Esophagus muscularis mucosa (tissue), 4 donors: ENCODE measurements around the gene GALNT1. TPM values are rescaled to one million over a fixed set of nuclear protein-coding genes. Genes with fewer than 3 reads are reported as not detected.
A peak's percentile ranks its signal among the peaks of the same experiment; 100 is the strongest.

ENCODE experiments used
- DNase-seq: peaks from one replicate; pipeline ENCODE4 v3.0.0-alpha.2; 2017; ENCODE audit errors: extremely low spot score
- H3K27ac ChIP-seq, 4 donors: fragments of 200-600 bp; sonication (generic); replicated peaks in 1 of 4; 1 replicate in 3 of 4; 2 replicates in 1 of 4; pipeline ENCODE4 v1.5.1; 2016 to 2019; ENCODE audit warnings: mild to moderate bottlenecking in 1 of 4
- H3K27me3 ChIP-seq, 4 donors: fragments of 200-600 bp; sonication (generic); one replicate each; pipeline versions ENCODE4 v1.5.1 to v1.6.0; 2016 to 2019
- H3K36me3 ChIP-seq, 4 donors: fragments of 200-600 bp; sonication (generic); one replicate each; pipeline ENCODE4 v1.5.1; 2016 to 2019
- H3K4me1 ChIP-seq, 4 donors: fragments of 200-600 bp; sonication (generic); one replicate each; pipeline ENCODE4 v1.5.1; 2016 to 2019
- H3K4me3 ChIP-seq, 4 donors: fragments of 200-600 bp; sonication (generic); 1 replicate in 2 of 4; 2 replicates in 2 of 4; pipeline ENCODE4 v1.5.1; 2016 to 2019; ENCODE audit warnings: mild to moderate bottlenecking in 4 of 4, moderate library complexity in 1 of 4
- H3K9me3 ChIP-seq, 4 donors: fragments of 200-600 bp; sonication (generic); 1 replicate in 3 of 4; 2 replicates in 1 of 4; pipeline ENCODE4 v1.5.1; 2016 to 2019
- EP300 ChIP-seq: sonication (generic); formaldehyde crosslinking; IDR thresholded peaks from one replicate; pipeline ENCODE4 v1.6.1; 2017; ENCODE audit warnings: antibody characterized with exemption
- POLR2A ChIP-seq: fragments of 450-650 bp; IDR thresholded peaks from one replicate; pipeline ENCODE4 v1.6.1; 2017; ENCODE audit warnings: antibody characterized with exemption, moderate library complexity, mild to moderate bottlenecking, low read depth
- POLR2AphosphoS5 ChIP-seq, 2 donors: sonication (generic); formaldehyde crosslinking; IDR thresholded peaks; one replicate each; pipeline ENCODE4 v1.6.1; 2017; ENCODE audit warnings: antibody characterized with exemption in 2 of 2
- WGBS: methylation state at CpG from one replicate; pipeline ENCODE4 v1.1.5; 2018; 5-methylcytosine and 5-hydroxymethylcytosine counted together
- intact Hi-C: fragments of 100-400 bp; cut with DNase I; formaldehyde crosslinking; loops from one replicate; pipeline ENCODE4 v1.15.1; 2023
- total RNA-seq, 4 donors: library from RNA; depleted of rRNA; stranded (reverse); fragments of >200 nt; gene quantifications; one replicate each; pipeline versions ENCODE4 v1.1.0 to v1.2.1, GENCODE V29; 2016
- TF ChIP-seq, protein P1 (sequence below), 3 experiments: fragments of 200-600 bp in 2 of 3; fragments of 450-650 bp in 1 of 3; sonication (generic) in 2 of 3; IDR thresholded peaks; one replicate each; pipeline ENCODE4 v1.5.1; 2017 to 2019; ENCODE audit warnings: antibody characterized with exemption in 3 of 3, mild to moderate bottlenecking in 2 of 3, moderate library complexity in 1 of 3

GALNT1 gene
- total RNA-seq, 4 donors from 2014 or later: 26.4 to 34.5 (median 31.6) TPM

- Histone ChIP-seq H3K9me3 (no peaks in the 10 kb centered on the region), H3K4me3 (no peak overlapping the region), H3K4me1 (peaks cover 5 to 12% (median 9%) of the 10 kb centered on the region in 4 donors), H3K27me3 (no peaks in the 10 kb centered on the region), H3K27ac (no peak overlapping the region), H3K36me3 (no peaks in the 10 kb centered on the region)
- 95% methylated on average over 7 of the region's 8 CpGs for WGBS
- DNase-seq: no peak
- TF ChIP-seq EP300 (no peak), POLR2A (no peak), POLR2AphosphoS5 (IDR thresholded peaks at IDR 0.05) (no peak)
- TF ChIP-seq, protein P1, sequence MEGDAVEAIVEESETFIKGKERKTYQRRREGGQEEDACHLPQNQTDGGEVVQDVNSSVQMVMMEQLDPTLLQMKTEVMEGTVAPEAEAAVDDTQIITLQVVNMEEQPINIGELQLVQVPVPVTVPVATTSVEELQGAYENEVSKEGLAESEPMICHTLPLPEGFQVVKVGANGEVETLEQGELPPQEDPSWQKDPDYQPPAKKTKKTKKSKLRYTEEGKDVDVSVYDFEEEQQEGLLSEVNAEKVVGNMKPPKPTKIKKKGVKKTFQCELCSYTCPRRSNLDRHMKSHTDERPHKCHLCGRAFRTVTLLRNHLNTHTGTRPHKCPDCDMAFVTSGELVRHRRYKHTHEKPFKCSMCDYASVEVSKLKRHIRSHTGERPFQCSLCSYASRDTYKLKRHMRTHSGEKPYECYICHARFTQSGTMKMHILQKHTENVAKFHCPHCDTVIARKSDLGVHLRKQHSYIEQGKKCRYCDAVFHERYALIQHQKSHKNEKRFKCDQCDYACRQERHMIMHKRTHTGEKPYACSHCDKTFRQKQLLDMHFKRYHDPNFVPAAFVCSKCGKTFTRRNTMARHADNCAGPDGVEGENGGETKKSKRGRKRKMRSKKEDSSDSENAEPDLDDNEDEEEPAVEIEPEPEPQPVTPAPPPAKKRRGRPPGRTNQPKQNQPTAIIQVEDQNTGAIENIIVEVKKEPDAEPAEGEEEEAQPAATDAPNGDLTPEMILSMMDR (IDR thresholded peaks at IDR 0.05): no peak
- intact Hi-C loops: no loop called here
Measured at GRCh38 chr18:35577045-35577848, 4.3 kb upstream of the GALNT1 start.

GRCh38 chr18:35578481-35578880 is 3.1 kb upstream of the GALNT1 start:
- intact Hi-C loops: no loop called here
- no peak overlapping the region for H3K4me3 ChIP-seq
- DNase-seq: no peak
- no peaks in the 10 kb centered on the region for H3K27me3 ChIP-seq
- peaks cover 15 to 25% (median 21%) of the 10 kb centered on the region in 4 donors for H3K4me1 ChIP-seq
- TF ChIP-seq POLR2AphosphoS5 (IDR thresholded peaks at IDR 0.05): no peak
- TF ChIP-seq, protein P1 (IDR thresholded peaks at IDR 0.05): no peak
- no peak for TF ChIP-seq POLR2A
- no peak for TF ChIP-seq EP300
- H3K36me3 ChIP-seq: no peaks in the 10 kb centered on the region
- H3K9me3 ChIP-seq: no peaks in the 10 kb centered on the region
- 68% methylated on average over 1 of the region's 1 CpG for WGBS
- no peak overlapping the region for H3K27ac ChIP-seq

- peaks cover 18 to 29% (median 26%) of the 10 kb centered on the region in 4 donors for H3K4me1 ChIP-seq
- intact Hi-C loops: no loop called here
- H3K27me3 ChIP-seq: no peaks in the 10 kb centered on the region
- no peak for TF ChIP-seq POLR2A
- no peak for TF ChIP-seq EP300
- TF ChIP-seq POLR2AphosphoS5 (IDR thresholded peaks at IDR 0.05): no peak
- TF ChIP-seq, protein P1 (IDR thresholded peaks at IDR 0.05): no peak
- DNase-seq: no peak
- no peak overlapping the region for H3K4me3 ChIP-seq
- H3K9me3 ChIP-seq: no peaks in the 10 kb centered on the region
- H3K27ac ChIP-seq: no peak overlapping the region
- 95% methylated on average over 4 of the region's 4 CpGs for WGBS
- H3K36me3 ChIP-seq: no peaks in the 10 kb centered on the region
Measured at GRCh38 chr18:35578936-35579335, 2.6 kb upstream of the GALNT1 start.

DNA sequence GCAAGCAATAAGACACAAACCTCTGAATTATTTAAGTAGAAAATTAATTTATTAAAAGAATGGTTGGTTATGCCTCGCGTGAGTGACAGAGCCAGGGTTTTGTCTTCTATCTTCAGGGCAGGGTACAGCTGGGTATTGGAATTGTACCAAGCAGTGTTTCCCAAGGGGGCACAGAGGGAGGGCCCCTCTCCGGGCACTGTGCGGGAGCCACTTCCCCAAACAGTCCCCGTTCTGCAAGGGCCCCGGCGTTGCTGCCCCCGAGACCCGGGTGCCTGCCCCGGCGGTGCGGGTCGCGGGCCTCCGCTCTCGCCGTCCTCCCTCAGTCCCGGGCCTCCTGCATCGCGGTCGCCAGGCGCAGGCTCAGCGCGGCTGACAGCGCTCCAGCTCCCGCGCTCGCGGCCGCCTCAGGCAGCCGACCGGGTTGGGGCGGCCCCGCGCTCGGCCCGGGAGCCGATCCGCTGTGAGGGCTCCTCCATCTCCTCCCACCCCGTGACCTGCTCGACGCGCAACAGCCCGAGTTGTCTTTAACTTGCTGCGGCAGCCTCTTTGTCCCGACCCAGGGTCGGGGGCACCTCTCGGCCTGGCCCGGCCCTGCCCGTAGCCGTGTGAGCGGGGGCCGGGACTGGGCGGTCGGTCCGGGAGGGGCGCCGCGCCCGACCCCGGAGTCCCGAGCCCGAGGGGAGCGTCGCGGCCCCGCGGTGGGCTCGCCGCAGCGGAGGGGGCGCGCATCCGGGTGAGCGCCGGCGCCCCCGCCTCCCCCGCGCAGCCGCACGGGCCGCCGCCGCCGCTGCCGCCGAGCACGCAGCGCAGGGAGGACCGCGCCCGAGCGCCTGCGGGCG is 620 bp upstream of the GALNT1 start:
- Histone ChIP-seq H3K36me3 (no peaks in the 10 kb centered on the region), H3K9me3 (no peaks in the 10 kb centered on the region), H3K4me1 (peaks cover 18 to 34% (median 29%) of the 10 kb centered on the region in 4 donors), H3K27me3 (no peaks in the 10 kb centered on the region), H3K27ac (peak overlapping the region; percentile 91 to 99 (median 98)), H3K4me3 (peak overlapping the region; percentile 65 to 98 (median 86))
- TF ChIP-seq POLR2AphosphoS5 (IDR thresholded peaks at IDR 0.05): peak; percentile 39 to 43
- TF ChIP-seq POLR2A: no peak
- TF ChIP-seq EP300: no peak
- TF ChIP-seq, protein P1 (IDR thresholded peaks at IDR 0.05): no peak
- intact Hi-C loops: loop anchor here (5.0 kb wide), 2 partner anchors 84 to 174 kb away; partner anchors contain the start of gene INO80C
- no peak for DNase-seq
- whole genome bisulfite sequencing: under 1% methylated on average over 27 of the region's 96 CpGs
